Astrocyte of the cerebellum (primary cell): Measurements from ENCODE around the gene KRT25.

Experiments
- DNase-seq: peaks from one replicate; pipeline ENCODE4 v3.0.0-alpha.2; 2011; ENCODE audit warnings: low read depth
- H3K4me3 ChIP-seq: 2 replicates; pipeline ENCODE4 v1.5.1; 2011; ENCODE audit warnings: mild to moderate bottlenecking, low read depth, low read length, moderate library complexity
- CTCF ChIP-seq: IDR thresholded peaks from 2 replicates; pipeline ENCODE4 v1.5.1; 2012; ENCODE audit warnings: low read length, low read depth, moderate library complexity, mild to moderate bottlenecking; ENCODE audit errors: missing control alignments
- in situ Hi-C: cut with HindIII; loops from 2 replicates; pipeline ENCODE4 v1.10.0; 2017; ENCODE audit warnings: low sequenced_read_pairs

Gene KRT25

GRCh38 chr17:40795019-40795667 lies 40.0 kb upstream of the KRT25 start:
- in situ Hi-C loops = no loop called here
- no peak overlapping the region for H3K4me3 ChIP-seq
- TF ChIP-seq CTCF = no peak
- DNase-seq = no peak

DNA sequence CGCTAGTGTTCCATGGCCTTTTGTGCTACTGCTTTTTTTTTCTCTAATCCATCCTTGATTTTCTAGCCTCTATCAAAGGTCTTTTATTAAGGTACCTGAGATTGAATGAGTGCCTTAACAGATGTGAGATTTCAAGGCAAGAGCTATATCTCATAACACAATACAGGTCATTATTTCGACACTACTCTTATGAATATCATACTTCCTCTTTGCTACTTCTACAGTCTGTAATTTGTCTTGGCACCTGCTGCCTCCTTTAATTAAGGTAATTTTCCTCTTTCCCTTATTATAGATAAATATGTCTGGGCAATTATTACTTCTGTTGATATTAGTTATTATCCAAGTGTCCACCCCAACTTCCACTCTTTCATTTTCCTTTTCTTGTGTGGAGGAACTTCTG lies 39.3 kb upstream of the KRT25 start:
- H3K4me3 ChIP-seq = no peak overlapping the region
- in situ Hi-C loops = no loop called here
- DNase-seq = no peak
- no peak for TF ChIP-seq CTCF

GRCh38 chr17:40793832-40794231 lies 38.7 kb upstream of the KRT25 start:
- TF ChIP-seq CTCF = no peak
- no peak for DNase-seq
- in situ Hi-C loops = no loop called here
- H3K4me3 ChIP-seq = no peak overlapping the region

DNA sequence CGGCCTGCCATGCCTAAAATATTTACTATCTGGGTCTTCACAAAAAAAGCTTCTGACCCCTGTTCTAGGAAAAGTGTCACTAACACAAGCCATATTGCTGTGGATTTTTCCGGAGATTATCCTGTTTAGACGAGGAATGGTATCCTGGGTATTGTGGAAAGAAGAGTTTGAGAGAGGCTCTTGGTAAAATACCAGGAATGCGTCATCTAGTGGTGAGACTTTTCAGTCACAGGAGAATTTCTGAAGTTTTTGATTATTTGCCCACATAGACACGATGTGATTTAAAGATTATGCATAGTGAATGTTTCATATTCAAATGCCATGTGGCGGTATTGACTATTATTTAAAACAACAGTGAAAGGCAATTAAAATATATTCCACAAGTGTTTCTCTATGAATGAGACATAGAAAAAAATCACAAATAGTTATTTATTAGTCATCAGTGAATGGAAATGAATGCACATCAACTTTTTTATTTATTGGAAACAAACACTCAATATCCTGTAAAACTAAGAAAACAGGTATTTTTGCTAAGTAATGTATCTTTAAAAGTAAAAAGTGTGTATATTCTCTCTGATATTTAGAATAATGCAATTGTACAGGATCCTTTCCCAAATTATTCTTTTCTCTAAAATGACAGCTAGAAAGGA lies 36.8 kb upstream of the KRT25 start:
- in situ Hi-C loops = no loop called here
- peak; percentile 55 for TF ChIP-seq CTCF
- DNase-seq = peak; percentile 31
- H3K4me3 ChIP-seq = no peak overlapping the region

DNA sequence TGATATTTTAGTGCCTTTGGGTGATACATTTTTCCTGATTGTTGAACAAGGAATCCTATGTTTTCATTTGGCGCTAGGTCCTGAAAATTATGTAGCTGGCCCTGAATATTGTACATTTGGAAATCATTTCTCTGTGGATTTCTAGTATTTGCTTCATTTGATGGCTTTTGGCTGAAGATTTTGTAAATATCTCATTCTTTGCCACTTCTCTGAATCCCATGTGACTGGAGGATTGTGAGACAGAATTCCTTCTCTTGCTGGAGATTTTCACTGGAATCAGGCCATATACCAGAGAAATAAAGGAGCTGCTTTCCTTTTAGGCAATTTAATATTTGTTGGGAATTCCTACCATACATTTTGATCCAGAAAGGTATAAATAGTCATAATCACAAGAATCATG lies 36.0 kb upstream of the KRT25 start:
- no peak overlapping the region for H3K4me3 ChIP-seq
- in situ Hi-C loops = no loop called here
- no peak for DNase-seq
- no peak for TF ChIP-seq CTCF

DNA sequence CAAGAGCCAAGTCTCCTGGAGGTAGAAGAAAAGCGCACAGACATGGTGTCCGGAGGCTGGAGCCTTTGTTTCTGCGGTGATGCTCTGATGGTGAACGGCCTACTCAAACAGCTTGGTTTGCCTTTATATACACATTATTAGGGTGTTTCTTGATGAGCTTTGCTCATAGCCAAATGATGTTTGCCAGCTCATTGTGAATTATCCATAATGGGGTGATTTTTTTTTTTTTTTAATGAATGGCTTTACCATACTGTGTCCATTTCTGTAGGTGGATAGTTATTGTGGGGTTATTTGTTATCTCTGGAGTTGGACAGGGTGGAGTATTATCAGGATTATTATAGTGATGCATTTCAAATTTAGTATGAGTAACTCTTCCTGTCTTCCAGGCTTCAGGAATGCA lies 27.3 kb upstream of the KRT25 start, which contains the start of gene KRT27:
Gene KRT27, minus strand, starts transcription at position 101 of the 400 bp plus-strand sequence. Its CDS starts 57 bp downstream, at position 44.
- in situ Hi-C loops = no loop called here

More for the DNA sequence above, 27.3 kb upstream of the KRT25 start, which contains the start of gene KRT27:
- DNase-seq = no peak
- TF ChIP-seq CTCF = no peak
- no peak within 1 kb of the TSS for H3K4me3 ChIP-seq
